A549 treated with AZD9567 at 1 μM for 4 hours (cell line): ENCODE data around the gene OR10G8. TPM values are rescaled to one million over a fixed set of nuclear protein-coding genes. Genes with fewer than 3 reads are reported as not detected.

Experiments used
- total RNA-seq: library from RNA; stranded (reverse); fragments of 200-300 nt; extraction: Qiagen RNA extraction; gene quantifications from 5 replicates; pipeline ENCODE4 v1.2.3, GENCODE V29; 2022; ENCODE audit not compliant: insufficient read depth

Gene OR10G8, protein sequence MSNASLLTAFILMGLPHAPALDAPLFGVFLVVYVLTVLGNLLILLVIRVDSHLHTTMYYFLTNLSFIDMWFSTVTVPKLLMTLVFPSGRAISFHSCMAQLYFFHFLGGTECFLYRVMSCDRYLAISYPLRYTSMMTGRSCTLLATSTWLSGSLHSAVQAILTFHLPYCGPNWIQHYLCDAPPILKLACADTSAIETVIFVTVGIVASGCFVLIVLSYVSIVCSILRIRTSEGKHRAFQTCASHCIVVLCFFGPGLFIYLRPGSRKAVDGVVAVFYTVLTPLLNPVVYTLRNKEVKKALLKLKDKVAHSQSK
- not detected in 5 replicates for total RNA-seq

DNA sequence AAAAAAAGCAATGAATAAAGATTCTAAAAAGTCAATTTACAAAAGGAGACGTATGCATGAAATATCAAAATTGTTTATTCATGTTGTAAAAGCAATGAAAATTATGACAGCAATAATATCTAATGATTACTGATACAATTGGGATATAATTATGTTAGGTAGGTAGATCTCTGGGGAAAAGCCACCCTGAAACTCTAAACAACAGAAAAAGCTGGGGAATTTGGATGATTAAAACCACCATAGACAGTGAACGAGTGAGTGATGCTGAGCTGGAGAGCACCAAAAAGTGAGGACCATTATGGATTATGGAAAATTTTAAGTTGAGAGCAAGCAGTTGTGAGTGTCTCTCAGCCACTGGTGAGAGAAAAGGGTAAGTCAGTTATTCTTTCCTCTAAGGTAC lies at the start of gene OR10G8:
OR10G8 (plus strand) TSS at position 301 of the 400 bp plus-strand sequence. CDS start 2,825 bp downstream, outside the sequence.

DNA sequence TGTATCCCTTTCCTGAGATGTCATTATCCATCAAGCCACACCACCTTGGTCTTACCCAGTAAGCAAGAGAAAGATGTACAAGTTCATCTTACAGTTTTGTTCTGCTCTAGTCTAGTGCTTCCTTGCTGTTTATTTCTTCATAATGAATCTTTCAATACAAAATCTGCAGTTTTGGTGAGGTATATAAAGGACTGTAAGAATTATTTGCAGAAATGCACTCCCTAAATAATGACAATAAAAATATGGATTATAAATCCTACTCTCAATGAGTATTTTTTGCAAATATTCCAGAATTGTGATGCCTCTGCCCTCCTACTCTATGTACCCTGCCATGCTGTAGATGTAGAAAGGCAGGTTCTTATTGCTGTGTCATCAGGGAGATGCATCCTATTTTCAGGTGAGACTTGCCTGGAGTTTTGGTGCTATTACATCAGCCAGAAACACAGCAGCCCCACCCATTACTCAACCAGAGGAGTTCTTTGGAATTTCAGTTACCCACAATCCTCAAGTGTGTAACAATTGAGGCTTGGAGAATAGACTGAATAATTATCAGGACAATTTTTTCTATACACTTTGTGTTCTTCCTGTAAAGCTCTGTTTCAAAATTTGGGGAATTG lies 48.8 kb upstream of the OR10G8 start, which contains the start of gene OR10S1:
OR10S1 (minus strand) TSS at position 51 of the 617 bp plus-strand sequence. CDS start 117 bp downstream, outside the sequence.

DNA sequence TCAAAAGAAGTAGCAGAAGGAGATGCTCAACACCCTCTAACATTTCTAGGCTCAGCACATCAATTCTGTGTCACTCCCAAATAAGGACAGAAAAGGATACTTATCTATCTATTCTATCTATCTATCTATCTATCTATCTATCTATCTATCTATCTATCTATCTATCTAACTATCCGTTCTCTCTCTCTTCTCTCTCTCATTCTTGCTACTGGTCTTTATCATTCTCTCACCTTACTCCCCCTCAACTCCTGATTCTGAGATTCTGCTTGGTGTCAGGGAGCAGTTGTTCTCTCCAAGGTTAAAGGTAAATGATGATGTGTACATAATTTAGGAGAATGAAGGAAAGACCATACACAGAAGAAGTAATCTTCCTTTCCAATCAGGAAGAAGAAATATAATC lies 31.5 kb upstream of the OR10G8 start, which contains the start of gene OR10G6:
OR10G6 (minus strand) TSS at position 43 of the 400 bp plus-strand sequence; CDS start at position 43, 0 bp downstream.

DNA sequence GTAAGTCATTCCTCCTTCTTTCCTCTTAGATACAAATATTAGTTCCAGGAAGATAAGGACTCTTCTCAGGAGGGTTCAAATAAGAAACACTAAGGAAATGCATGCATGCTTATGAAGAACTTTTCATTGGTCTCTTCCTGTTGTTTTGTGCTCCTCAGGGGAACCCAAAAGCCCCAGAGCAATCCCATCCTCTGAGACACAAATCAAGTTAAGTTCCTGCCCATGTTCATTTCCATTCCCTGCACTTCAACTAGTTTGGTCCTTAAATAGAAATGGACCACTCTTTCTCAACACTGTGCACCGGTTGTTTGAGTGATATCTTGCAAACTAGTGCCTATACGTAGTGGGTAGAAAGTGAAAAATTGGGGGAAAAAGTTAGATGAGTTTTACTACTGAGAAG lies 13.9 kb upstream of the OR10G8 start, which contains the start of gene OR10G4:
OR10G4 (plus strand) TSS at position 301 of the 400 bp plus-strand sequence. CDS start 2,578 bp downstream, outside the sequence.

DNA sequence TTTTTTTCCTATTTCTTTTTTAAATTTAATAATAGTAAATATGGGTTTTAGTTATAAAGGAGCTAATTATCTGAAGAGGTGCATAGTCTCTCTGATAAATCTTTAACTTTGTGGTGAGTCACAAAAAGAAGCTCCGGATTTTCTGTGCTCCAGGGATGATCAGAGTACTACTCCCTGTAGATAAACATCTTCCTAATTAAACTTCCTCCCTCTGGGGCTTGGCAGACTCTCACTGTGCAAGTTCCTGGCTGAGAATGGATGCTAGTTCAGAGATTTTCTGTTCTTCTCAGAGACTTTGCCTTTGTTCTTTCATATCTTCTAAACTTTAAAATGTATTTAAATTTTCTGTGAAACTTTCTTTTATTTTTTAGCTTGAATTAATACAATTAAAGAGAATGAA lies 14.7 kb downstream of the OR10G8 start, which contains the start of gene OR10G7:
OR10G7 (minus strand) TSS at position 72 of the 400 bp plus-strand sequence. CDS start 2,324 bp downstream, outside the sequence.

Other genes with a start within 250 kb of the OR10G8 start
- gene OR6M1, start 220.4 kb upstream of the OR10G8 start, total RNA-seq: not detected in 5 replicates
- not detected in 5 replicates for gene TMEM225, start 141.1 kb upstream of the OR10G8 start, total RNA-seq
- not detected in 5 replicates for gene OR8D4, start 124.6 kb upstream of the OR10G8 start, total RNA-seq
- gene OR4D5, start 87.2 kb upstream of the OR10G8 start, total RNA-seq: not detected in 5 replicates
- gene OR6T1, start 83.0 kb upstream of the OR10G8 start, total RNA-seq: not detected in 5 replicates
- not detected in 5 replicates for gene OR10S1, start 49.0 kb upstream of the OR10G8 start, total RNA-seq
- not detected in 5 replicates for gene OR10G6, start 31.6 kb upstream of the OR10G8 start, total RNA-seq
- not detected in 5 replicates for gene OR10G4, start 13.8 kb upstream of the OR10G8 start, total RNA-seq
- not detected in 5 replicates for gene OR10G9, start 3.8 kb upstream of the OR10G8 start, total RNA-seq
- gene OR10G7, start 14.5 kb downstream of the OR10G8 start, total RNA-seq: not detected in 5 replicates
- gene VWA5A, start 88.7 kb downstream of the OR10G8 start, total RNA-seq: 0.20 to 0.25 TPM (median 0.23 TPM) in 4 of 5 replicates, not detected in the other
- not detected in 5 replicates for gene OR10D3, start 156.5 kb downstream of the OR10G8 start, total RNA-seq
- gene OR8G1, start 214.3 kb downstream of the OR10G8 start, total RNA-seq: not detected in 5 replicates
- gene OR8G5, start 229.6 kb downstream of the OR10G8 start, total RNA-seq: not detected in 5 replicates